PC-3 (cell line): ENCODE results near the gene IRF2BP1. TPM values are rescaled to one million over a fixed set of nuclear protein-coding genes. Genes with fewer than 3 reads are reported as not detected.

ENCODE experiments used
- ATAC-seq: fragments of 200-7000 bp; cut with Tn5 transposase; 2 replicates; pipeline ENCODE4 v1.9.1; 2020; ENCODE audit warnings: mild to moderate bottlenecking, moderate library complexity
- BruUV-seq: library from RNA; stranded (reverse); fragments of 400-500 nt; replicated peaks from 2 replicates; lab custom pipeline; 2021; lab: Mats Ljungman, UMichigan
- CTCF ChIA-PET: fragments of 300-600 bp; sonication (Branson Sonifier 250); formaldehyde crosslinking; loops from one replicate; lab custom pipeline; 2022; ENCODE audit warnings: antibody characterized with exemption; lab: Charles Lee
- POLR2A ChIA-PET: fragments of 300-600 bp; sonication (Branson Sonifier 250); formaldehyde crosslinking; loops from one replicate; lab custom pipeline; 2022; ENCODE audit warnings: antibody characterized with exemption; ENCODE audit not compliant: unreplicated experiment; lab: Charles Lee
- DNase-seq: peaks from one replicate; pipeline ENCODE4 v3.0.0-alpha.2; 2015
- H2AFZ ChIP-seq: fragments of 300-600 bp; sonication (generic); 2 replicates; pipeline ENCODE4 v1.6.0; 2016; ENCODE audit warnings: antibody characterized with exemption, low read length
- H3F3A ChIP-seq: fragments of 300-600 bp; sonication (generic); one replicate; pipeline ENCODE4 v1.6.0; 2017; ENCODE audit warnings: antibody characterized with exemption, low read length, control low read depth, mild to moderate bottlenecking; ENCODE audit not compliant: unreplicated experiment
- H3K27ac ChIP-seq: fragments of 300-600 bp; sonication (generic); 2 replicates; pipeline ENCODE4 v1.5.1; 2016; ENCODE audit warnings: mild to moderate bottlenecking, low read length
- H3K27me3 ChIP-seq: fragments of 300-600 bp; sonication (generic); 2 replicates; pipeline ENCODE4 v1.6.1; 2016; ENCODE audit warnings: low read length, mixed read lengths
- H3K36me3 ChIP-seq: fragments of 300-600 bp; sonication (generic); 2 replicates; pipeline ENCODE4 v1.6.1; 2016; ENCODE audit warnings: low read depth, mixed run types, low read length, mixed read lengths
- H3K4me1 ChIP-seq: fragments of 300-600 bp; sonication (generic); 2 replicates; pipeline ENCODE4 v1.5.1; 2016; ENCODE audit warnings: low read length; ENCODE audit not compliant: insufficient read depth
- H3K4me2 ChIP-seq: fragments of 300-600 bp; sonication (generic); 2 replicates; pipeline ENCODE4 v1.6.0; 2016; ENCODE audit warnings: low read length
- H3K4me3 ChIP-seq: fragments of 300-600 bp; sonication (generic); 2 replicates; pipeline ENCODE4 v1.5.1; 2016; ENCODE audit warnings: mild to moderate bottlenecking, low read length, mixed read lengths
- H3K79me2 ChIP-seq: fragments of 300-600 bp; sonication (generic); 2 replicates; pipeline ENCODE4 v1.6.1; 2017; ENCODE audit warnings: low read length, mixed read lengths
- H3K9ac ChIP-seq: fragments of 300-600 bp; sonication (generic); 2 replicates; pipeline ENCODE4 v1.6.0; 2016; ENCODE audit warnings: mild to moderate bottlenecking, low read length
- H3K9me2 ChIP-seq: fragments of 300-600 bp; sonication (generic); replicated peaks from 2 replicates; pipeline ENCODE4 v1.6.1; 2016; ENCODE audit warnings: mixed run types, low read length, mixed read lengths
- H3K9me3 ChIP-seq: fragments of 300-600 bp; sonication (generic); 2 replicates; pipeline ENCODE4 v1.6.1; 2016; ENCODE audit warnings: low read length, mixed read lengths
- H4K20me1 ChIP-seq: fragments of 300-600 bp; sonication (generic); 2 replicates; pipeline ENCODE4 v1.6.1; 2016; ENCODE audit warnings: low read length, mixed read lengths
- EZH2 ChIP-seq: fragments of 300-600 bp; sonication (generic); IDR thresholded peaks from one replicate; pipeline ENCODE4 v1.6.1; 2017; ENCODE audit warnings: antibody characterized with exemption, mild to moderate bottlenecking, low read length; ENCODE audit not compliant: unreplicated experiment
- EZH2phosphoT487 ChIP-seq: fragments of 300-600 bp; sonication (generic); IDR thresholded peaks from 2 replicates; pipeline ENCODE4 v1.6.1; 2018; ENCODE audit warnings: mild to moderate bottlenecking, antibody characterized with exemption, low read length, borderline replicate concordance
- intact Hi-C: fragments of 100-400 bp; cut with micrococcal nuclease; formaldehyde crosslinking; loops from 2 replicates; pipeline ENCODE4 v1.9.0; 2023
- total RNA-seq: library from RNA; depleted of rRNA; stranded (reverse); fragments of >200 nt; gene quantifications from 2 replicates; pipeline ENCODE4 v1.2.3, GENCODE V29; 2014
- TF ChIP-seq, protein P1 (sequence below): fragments of 300-600 bp; sonication (generic); conservative IDR thresholded peaks from 2 replicates; pipeline ENCODE4 v1.5.1; 2017; ENCODE audit warnings: antibody characterized with exemption, low read depth, mild to moderate bottlenecking, low read length

Gene IRF2BP1
- total RNA-seq, 1 experiment from 2014 or later, result 31.5 TPM

DNA sequence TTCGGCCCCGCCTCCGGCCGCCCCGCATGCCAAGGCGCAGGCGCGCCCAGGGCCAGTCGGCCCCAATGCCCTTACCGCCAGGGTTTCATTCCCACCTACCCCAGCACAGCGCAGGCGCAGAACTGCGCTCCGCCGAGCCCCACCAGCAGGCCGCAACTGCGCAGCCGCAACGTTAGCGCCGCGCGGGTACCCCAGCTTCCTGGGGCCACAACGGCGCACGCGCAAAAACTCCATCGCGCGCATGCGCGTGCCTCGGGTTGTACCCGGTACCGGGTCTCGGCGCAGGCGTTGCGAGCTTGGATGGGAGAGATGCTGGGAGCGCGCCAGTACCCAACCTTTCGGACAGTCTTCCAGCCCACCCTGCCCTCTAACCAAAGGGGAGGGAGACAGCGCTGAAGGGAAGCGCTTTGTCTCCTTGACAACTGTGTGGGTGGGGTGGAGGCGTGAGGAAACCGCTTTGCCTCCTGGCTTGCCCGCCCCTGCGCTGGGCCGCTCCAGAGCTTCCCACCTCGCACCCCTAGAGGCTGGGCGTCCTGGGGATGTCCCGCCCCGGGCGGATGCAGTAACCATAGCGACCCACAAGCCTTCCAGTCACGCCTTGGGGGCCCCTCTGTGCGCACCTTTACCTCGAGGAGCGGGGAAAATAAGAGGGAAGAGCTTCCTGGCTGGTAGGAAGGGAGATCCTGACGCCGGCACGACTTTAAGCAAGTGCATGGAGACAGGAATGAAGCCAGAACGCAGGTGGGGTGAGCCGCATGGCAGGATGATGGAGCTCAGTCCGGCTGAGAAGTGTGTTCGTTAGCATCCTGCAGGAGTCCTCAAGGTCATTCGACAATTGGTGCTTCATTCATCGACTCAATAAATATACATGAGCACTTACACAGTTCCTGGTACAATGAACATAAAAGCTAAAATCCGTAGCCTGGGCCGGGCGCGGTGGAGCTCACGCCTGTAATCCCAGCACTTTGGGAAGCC, 17.0 kb upstream of the IRF2BP1 start:
- Histone ChIP-seq H3K4me1 (peaks cover 11% of the 10 kb centered on the region), H3K79me2 (peaks cover 10% of the 10 kb centered on the region; the same call in 1 of the 2 replicates), H3K36me3 (no peaks in the 10 kb centered on the region), H3K27me3 (no peaks in the 10 kb centered on the region), H3F3A (no peaks in the 10 kb centered on the region), H3K9me2 (no peaks in the 10 kb centered on the region), H2AFZ (peak overlapping the region; percentile 90), H3K9me3 (no peaks in the 10 kb centered on the region), H3K9ac (peak overlapping the region; percentile 33; the same call in 1 of the 2 replicates), H3K27ac (no peak overlapping the region), H4K20me1 (no peaks in the 10 kb centered on the region), H3K4me2 (peak overlapping the region; percentile 85), H3K4me3 (peak overlapping the region; percentile 85)
- CTCF ChIA-PET, result interaction anchor here (0.7 kb wide), 1 partner anchor 17 kb away, joined by 3 read pairs; the partner anchor contains the start of gene IRF2BP1
- BruUV-seq, result TSS peak; percentile 70
- POLR2A ChIA-PET, result interaction anchor here (0.5 to 0.7 kb wide), 6 partner anchors 53 to 640 kb away, joined by 3 to 19 read pairs (median 8); no protein-coding TSS in a partner anchor
- DNase-seq (peak; percentile 97), ATAC-seq (peak; percentile 91)
- intact Hi-C loops, result loop anchor here (2.0 kb wide), 1 partner anchor 24 kb away; no protein-coding TSS in a partner anchor
- TF ChIP-seq, protein P1, sequence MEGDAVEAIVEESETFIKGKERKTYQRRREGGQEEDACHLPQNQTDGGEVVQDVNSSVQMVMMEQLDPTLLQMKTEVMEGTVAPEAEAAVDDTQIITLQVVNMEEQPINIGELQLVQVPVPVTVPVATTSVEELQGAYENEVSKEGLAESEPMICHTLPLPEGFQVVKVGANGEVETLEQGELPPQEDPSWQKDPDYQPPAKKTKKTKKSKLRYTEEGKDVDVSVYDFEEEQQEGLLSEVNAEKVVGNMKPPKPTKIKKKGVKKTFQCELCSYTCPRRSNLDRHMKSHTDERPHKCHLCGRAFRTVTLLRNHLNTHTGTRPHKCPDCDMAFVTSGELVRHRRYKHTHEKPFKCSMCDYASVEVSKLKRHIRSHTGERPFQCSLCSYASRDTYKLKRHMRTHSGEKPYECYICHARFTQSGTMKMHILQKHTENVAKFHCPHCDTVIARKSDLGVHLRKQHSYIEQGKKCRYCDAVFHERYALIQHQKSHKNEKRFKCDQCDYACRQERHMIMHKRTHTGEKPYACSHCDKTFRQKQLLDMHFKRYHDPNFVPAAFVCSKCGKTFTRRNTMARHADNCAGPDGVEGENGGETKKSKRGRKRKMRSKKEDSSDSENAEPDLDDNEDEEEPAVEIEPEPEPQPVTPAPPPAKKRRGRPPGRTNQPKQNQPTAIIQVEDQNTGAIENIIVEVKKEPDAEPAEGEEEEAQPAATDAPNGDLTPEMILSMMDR, result no peak
- TF ChIP-seq EZH2 (no peak), EZH2phosphoT487 (no peak)

DNA sequence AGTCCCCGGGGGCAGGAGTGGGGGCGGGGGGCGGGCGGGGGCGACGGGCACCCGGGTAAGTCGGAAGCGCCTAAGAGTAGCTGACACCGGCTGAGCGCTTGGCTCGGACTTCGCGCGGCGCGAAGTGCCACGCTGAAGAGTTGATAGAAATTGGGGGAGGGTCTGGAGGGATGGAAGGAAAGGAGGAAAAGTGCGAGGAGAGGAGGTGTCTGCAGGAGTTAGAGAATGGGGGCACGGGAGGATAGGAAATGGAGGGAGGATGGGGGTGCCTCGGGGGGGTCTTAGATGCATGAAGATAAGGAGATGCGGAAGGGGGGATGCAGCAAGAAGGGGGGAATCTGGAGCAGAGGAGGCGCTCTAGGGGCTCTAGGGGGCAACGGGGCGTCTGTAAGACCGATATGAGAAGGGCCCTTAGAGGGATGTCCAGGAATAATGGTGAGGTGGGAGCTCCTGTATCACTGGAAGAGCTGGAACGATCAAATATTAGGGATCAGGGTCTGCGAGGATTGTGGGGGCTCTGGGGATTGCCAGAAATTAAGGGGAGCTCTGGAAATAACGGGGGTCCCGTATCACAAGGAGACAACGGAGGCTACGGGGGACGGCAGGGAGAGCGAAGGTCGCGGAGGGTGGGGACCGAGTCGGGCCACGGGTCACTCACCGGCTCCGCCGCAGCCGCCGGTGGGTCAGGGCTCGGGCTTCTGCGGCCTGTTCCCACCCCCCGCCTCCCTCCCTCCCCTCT, 16.1 kb upstream of the IRF2BP1 start, which contains the start of gene MYPOP:
Gene MYPOP (minus strand): TSS at position 702 of the 739 bp plus-strand sequence. CDS start 840 bp downstream, outside the sequence.
- Histone ChIP-seq H3K79me2 (peaks cover 10% of the 10 kb centered on the region; the same call in 1 of the 2 replicates), H4K20me1 (no peaks in the 10 kb centered on the region), H3K9ac (peak within 1 kb of the TSS; percentile 72), H3K9me3 (no peaks in the 10 kb centered on the region), H3K4me1 (peaks cover 11% of the 10 kb centered on the region), H3K36me3 (no peaks in the 10 kb centered on the region), H3K4me2 (peak within 1 kb of the TSS; percentile 93), H3K27ac (no peak within 1 kb of the TSS), H3K4me3 (peak within 1 kb of the TSS; percentile 85), H3K9me2 (no peaks in the 10 kb centered on the region), H3K27me3 (no peaks in the 10 kb centered on the region), H3F3A (no peaks in the 10 kb centered on the region), H2AFZ (peak within 1 kb of the TSS; percentile 90)
- intact Hi-C loops, result loop anchor here (2.0 kb wide), 1 partner anchor 25 kb away; no protein-coding TSS in a partner anchor
- no peak for ATAC-seq
- CTCF ChIA-PET, result no interaction called here
- TSS peak; percentile 33 for BruUV-seq
- POLR2A ChIA-PET, result interaction anchor here (0.6 to 0.7 kb wide), 3 partner anchors 54 to 433 kb away, joined by 3 to 10 read pairs (median 4); no protein-coding TSS in a partner anchor
- DNase-seq, result no peak
- TF ChIP-seq, protein P1, result no peak
- no peak for TF ChIP-seq EZH2phosphoT487
- TF ChIP-seq EZH2, result no peak
